Measurements from ENCODE around the gene TRAK2.
"Not testable (repeated sequence)": the region's sequence is repeated elsewhere in the genome, so short reads cannot be mapped to it uniquely, and the experiment has no call there.

Gene TRAK2

GRCh38 chr2:201441409-201441808 is 9.8 kb downstream of the TRAK2 start:
- ChIA-PET CTCF (interaction anchor here (0.7 to 1.5 kb wide), 3 partner anchors 10 to 205 kb away, joined by 3 to 4 read pairs (median 4); partner anchors contain the start of genes STRADB and TRAK2), POLR2A (interaction anchor here (0.6 to 2.3 kb wide), 2 partner anchors 10 to 201 kb away, joined by 3 to 10 read pairs; partner anchors contain the start of genes STRADB and TRAK2)
- H3K4me3 ChIP-seq (ENCODE audit: low read depth, low read length), result no peak overlapping the region
- DNase-seq (ENCODE audit: low read depth, low spot score), result no peak
- TF ChIP-seq CTCF (IDR thresholded peaks at IDR 0.05; ENCODE audit: insufficient read depth, low read length, missing control alignments), result no peak

- ChIA-PET CTCF (interaction anchor here (1.4 kb wide), 1 partner anchor 204 kb away, joined by 4 read pairs; no protein-coding TSS in a partner anchor), POLR2A (interaction anchor here (0.5 to 2.3 kb wide), 2 partner anchors 11 to 40 kb away, joined by 3 to 10 read pairs; partner anchors contain the start of genes STRADB and TRAK2)
- TF ChIP-seq CTCF (IDR thresholded peaks at IDR 0.05; ENCODE audit: insufficient read depth, low read length, missing control alignments), result no peak
- no peak overlapping the region for H3K4me3 ChIP-seq (ENCODE audit: low read depth, low read length)
- DNase-seq (ENCODE audit: low read depth, low spot score), result no peak
Measured at GRCh38 chr2:201440182-201440581, 11.1 kb downstream of the TRAK2 start.

- DNase-seq (ENCODE audit: low read depth, low spot score); CTCF ChIA-PET; H3K4me3 ChIP-seq (ENCODE audit: low read depth, low read length): not testable (repeated sequence)
- POLR2A ChIA-PET, result interaction anchor here (0.5 kb wide), 1 partner anchor 39 kb away, joined by 3 read pairs; no protein-coding TSS in a partner anchor
Measured at GRCh38 chr2:201439336-201439922, 11.8 kb downstream of the TRAK2 start.

- POLR2A ChIA-PET, result no interaction called here
- no peak for DNase-seq (ENCODE audit: low read depth, low spot score)
- TF ChIP-seq CTCF (IDR thresholded peaks at IDR 0.05; ENCODE audit: insufficient read depth, low read length, missing control alignments), result no peak
- CTCF ChIA-PET, result interaction anchor here (1.1 to 1.2 kb wide), 2 partner anchors 11 to 204 kb away, joined by 3 to 4 read pairs; no protein-coding TSS in a partner anchor
- no peak overlapping the region for H3K4me3 ChIP-seq (ENCODE audit: low read depth, low read length)
Measured at GRCh38 chr2:201436141-201436540, 15.1 kb downstream of the TRAK2 start.

- no peak for DNase-seq (ENCODE audit: low read depth, low spot score)
- no peak overlapping the region for H3K4me3 ChIP-seq (ENCODE audit: low read depth, low read length)
- TF ChIP-seq CTCF (IDR thresholded peaks at IDR 0.05; ENCODE audit: insufficient read depth, low read length, missing control alignments), result no peak
- ChIA-PET CTCF (interaction anchor here (0.8 kb wide), 2 partner anchors 12 to 68 kb away, joined by 3 read pairs; no protein-coding TSS in a partner anchor), POLR2A (interaction anchor here (0.9 kb wide), 1 partner anchor 18 kb away, joined by 3 read pairs; the partner anchor contains the start of genes STRADB and TRAK2)
Measured at GRCh38 chr2:201433394-201433995, 17.8 kb downstream of the TRAK2 start.

- no peak overlapping the region for H3K4me3 ChIP-seq (ENCODE audit: low read depth, low read length)
- no peak for DNase-seq (ENCODE audit: low read depth, low spot score)
- no peak for TF ChIP-seq CTCF (IDR thresholded peaks at IDR 0.05; ENCODE audit: insufficient read depth, low read length, missing control alignments)
- ChIA-PET POLR2A (interaction anchor here (0.9 kb wide), 1 partner anchor 18 kb away, joined by 3 read pairs; the partner anchor contains the start of genes STRADB and TRAK2), CTCF (interaction anchor here (0.8 to 1.1 kb wide), 3 partner anchors 12 to 200 kb away, joined by 3 read pairs; no protein-coding TSS in a partner anchor)
Measured at GRCh38 chr2:201432621-201433393, 18.5 kb downstream of the TRAK2 start.

All from AG04449 (cell line).